ENCODE data around the gene PRKCE.

DNA sequence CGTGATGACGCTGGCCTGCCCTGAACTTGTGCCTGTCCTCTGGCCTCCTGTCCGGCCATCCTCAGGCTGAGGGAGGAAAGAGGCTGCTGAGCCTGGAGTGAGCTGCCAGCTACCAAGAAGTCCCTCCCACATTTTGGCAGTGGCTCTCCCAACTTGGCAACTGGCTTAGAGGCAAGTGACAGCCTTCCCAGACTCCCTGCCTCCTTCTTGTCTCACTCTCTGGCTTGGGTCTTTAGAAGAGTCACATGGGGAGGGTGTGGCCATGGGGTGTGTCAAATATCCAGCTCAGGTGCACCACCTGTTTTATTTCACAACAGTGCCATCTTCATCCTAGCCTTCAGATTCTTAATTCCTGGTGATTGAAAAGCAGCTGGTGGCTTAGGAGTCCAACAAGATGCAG, 222.9 kb downstream of the PRKCE start:
- peak in 1 of 2 donors; percentile 7 for TF ChIP-seq RAD21 (IDR thresholded peaks at IDR 0.05)
- TF ChIP-seq, protein P1, sequence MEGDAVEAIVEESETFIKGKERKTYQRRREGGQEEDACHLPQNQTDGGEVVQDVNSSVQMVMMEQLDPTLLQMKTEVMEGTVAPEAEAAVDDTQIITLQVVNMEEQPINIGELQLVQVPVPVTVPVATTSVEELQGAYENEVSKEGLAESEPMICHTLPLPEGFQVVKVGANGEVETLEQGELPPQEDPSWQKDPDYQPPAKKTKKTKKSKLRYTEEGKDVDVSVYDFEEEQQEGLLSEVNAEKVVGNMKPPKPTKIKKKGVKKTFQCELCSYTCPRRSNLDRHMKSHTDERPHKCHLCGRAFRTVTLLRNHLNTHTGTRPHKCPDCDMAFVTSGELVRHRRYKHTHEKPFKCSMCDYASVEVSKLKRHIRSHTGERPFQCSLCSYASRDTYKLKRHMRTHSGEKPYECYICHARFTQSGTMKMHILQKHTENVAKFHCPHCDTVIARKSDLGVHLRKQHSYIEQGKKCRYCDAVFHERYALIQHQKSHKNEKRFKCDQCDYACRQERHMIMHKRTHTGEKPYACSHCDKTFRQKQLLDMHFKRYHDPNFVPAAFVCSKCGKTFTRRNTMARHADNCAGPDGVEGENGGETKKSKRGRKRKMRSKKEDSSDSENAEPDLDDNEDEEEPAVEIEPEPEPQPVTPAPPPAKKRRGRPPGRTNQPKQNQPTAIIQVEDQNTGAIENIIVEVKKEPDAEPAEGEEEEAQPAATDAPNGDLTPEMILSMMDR (IDR thresholded peaks at IDR 0.05; ENCODE audit: low read depth, low read length, missing input control), result no peak

All from liver (tissue), 3 donors.